ENCODE measurements around the gene SAMD3. TPM values are rescaled to one million over a fixed set of nuclear protein-coding genes. Genes with fewer than 3 reads are reported as not detected.
A peak's percentile ranks its signal among the peaks of the same experiment; 100 is the strongest.
"Not testable (repeated sequence)": the region's sequence is repeated elsewhere in the genome, so short reads cannot be mapped to it uniquely, and the experiment has no call there.

SAMD3 gene
- total RNA-seq, 1 donor from 2014 or later = 5.5 TPM

DNA sequence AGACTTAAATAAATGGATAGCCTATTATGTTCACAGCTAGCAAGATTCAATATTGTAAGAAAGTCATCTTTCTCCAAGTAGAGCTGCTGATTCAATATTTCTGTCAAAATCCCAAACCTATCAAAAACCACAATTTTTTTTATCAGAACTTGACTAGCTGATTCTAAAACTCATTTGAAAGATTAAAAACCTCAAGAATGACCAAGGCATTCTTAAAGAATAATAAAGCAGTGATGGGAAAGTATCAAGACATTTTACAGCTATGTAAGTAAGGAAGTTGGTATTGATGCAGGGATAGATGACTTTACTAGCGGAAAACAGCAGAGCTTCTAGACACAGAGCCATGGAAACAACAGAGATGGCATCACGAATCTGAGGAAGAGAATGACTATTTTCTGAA is 64.7 kb downstream of the SAMD3 start:
- Histone ChIP-seq H3K4me1 (no peaks in the 10 kb centered on the region), H3K4me3 (no peak overlapping the region), H3K27ac (no peak overlapping the region), H3K9me3 (no peaks in the 10 kb centered on the region), H3K36me3 (no peaks in the 10 kb centered on the region), H3K27me3 (ENCODE audit: low read depth) (no peaks in the 10 kb centered on the region)
- no peak for DNase-seq
- intact Hi-C loops (cut with DNase I) = no loop called here
- TF ChIP-seq, protein P1, sequence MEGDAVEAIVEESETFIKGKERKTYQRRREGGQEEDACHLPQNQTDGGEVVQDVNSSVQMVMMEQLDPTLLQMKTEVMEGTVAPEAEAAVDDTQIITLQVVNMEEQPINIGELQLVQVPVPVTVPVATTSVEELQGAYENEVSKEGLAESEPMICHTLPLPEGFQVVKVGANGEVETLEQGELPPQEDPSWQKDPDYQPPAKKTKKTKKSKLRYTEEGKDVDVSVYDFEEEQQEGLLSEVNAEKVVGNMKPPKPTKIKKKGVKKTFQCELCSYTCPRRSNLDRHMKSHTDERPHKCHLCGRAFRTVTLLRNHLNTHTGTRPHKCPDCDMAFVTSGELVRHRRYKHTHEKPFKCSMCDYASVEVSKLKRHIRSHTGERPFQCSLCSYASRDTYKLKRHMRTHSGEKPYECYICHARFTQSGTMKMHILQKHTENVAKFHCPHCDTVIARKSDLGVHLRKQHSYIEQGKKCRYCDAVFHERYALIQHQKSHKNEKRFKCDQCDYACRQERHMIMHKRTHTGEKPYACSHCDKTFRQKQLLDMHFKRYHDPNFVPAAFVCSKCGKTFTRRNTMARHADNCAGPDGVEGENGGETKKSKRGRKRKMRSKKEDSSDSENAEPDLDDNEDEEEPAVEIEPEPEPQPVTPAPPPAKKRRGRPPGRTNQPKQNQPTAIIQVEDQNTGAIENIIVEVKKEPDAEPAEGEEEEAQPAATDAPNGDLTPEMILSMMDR (IDR thresholded peaks at IDR 0.05) = no peak
- no peak for ATAC-seq

DNA sequence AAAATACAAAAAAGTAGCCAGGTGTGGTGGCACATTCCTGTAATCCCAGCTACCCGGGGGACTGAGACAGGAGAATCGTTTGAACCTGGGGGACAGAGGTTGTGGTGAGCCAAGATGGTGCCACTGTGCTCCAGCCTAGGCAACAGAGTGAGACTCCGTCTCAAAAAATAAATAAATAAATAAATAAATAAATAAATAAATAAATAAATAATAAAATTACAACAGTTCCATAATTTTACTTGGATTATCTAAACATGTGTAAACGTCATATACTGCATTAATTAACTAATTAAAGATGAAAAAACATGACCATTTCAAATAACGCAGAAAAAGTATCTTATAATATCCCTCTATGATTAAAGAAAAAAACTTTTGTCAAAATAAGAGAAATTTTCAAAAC is 65.8 kb downstream of the SAMD3 start:
- H3K9me3 ChIP-seq = no peaks in the 10 kb centered on the region
- H3K27me3 ChIP-seq (ENCODE audit: low read depth) = no peaks in the 10 kb centered on the region
- DNase-seq (no peak), ATAC-seq (no peak)
- no peaks in the 10 kb centered on the region for H3K36me3 ChIP-seq
- no peak overlapping the region for H3K27ac ChIP-seq
- intact Hi-C loops (cut with DNase I) = no loop called here
- H3K4me3 ChIP-seq = no peak overlapping the region
- H3K4me1 ChIP-seq = no peaks in the 10 kb centered on the region
- TF ChIP-seq, protein P1 (IDR thresholded peaks at IDR 0.05) = no peak

DNA sequence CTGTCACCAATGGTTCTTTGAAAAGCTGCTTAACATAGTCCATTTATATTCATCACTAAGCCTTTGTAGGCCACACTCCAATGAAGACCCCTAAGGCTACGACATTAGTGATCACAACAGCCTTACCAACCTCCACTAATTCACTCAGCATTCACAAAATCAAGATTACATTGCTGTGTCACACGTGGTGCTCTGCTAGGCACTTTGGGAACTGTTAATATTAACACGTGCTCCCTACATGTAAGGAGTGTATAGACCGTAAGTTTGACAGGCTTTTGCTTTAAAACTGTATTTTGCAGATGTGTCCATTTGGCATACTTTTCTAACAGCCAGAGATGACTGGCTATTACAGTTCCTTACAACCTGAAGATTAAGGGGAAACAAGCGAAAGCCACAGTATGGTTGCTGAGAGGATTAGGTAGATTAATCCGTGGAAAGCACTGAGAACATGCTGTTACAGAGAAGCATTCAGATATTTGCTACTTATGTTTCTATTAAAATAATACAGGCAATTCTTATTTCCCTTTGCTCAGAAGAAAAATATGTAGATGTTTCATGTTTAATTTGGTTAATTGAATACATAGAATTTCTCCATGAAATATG is 69.7 kb downstream of the SAMD3 start:
- TF ChIP-seq, protein P1 (IDR thresholded peaks at IDR 0.05) = no peak
- Histone ChIP-seq H3K9me3 (no peaks in the 10 kb centered on the region), H3K4me1 (no peaks in the 10 kb centered on the region), H3K4me3 (no peak overlapping the region), H3K27me3 (ENCODE audit: low read depth) (no peaks in the 10 kb centered on the region), H3K27ac (no peak overlapping the region), H3K36me3 (no peaks in the 10 kb centered on the region)
- intact Hi-C loops (cut with DNase I) = no loop called here
- ATAC-seq (no peak), DNase-seq (no peak)

DNA sequence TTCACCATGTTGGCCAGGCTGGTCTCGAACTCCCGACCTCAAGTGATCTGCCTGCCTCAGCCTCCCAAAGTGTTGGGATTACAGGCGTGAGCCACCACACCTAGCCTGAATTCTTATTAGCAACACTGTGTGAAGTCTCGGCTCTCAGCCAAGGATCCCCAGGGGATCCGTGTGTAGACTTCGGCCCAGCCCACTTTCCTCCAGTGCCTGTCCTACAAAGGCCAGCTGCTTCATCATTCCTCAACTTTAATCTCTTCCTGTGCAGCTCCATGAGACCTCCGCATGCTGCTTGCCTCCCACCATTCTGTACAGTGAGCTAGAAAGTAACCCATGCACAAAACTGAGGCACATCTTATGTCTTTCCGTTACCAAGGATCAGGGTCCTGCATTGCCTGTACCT is 71.8 kb downstream of the SAMD3 start:
- Histone ChIP-seq H3K4me3 (no peak overlapping the region), H3K27ac (no peak overlapping the region), H3K9me3 (no peaks in the 10 kb centered on the region), H3K36me3 (no peaks in the 10 kb centered on the region), H3K4me1 (no peaks in the 10 kb centered on the region), H3K27me3 (ENCODE audit: low read depth) (no peaks in the 10 kb centered on the region)
- DNase-seq (no peak), ATAC-seq (no peak)
- TF ChIP-seq, protein P1 (IDR thresholded peaks at IDR 0.05) = no peak
- intact Hi-C loops (cut with DNase I) = no loop called here

DNA sequence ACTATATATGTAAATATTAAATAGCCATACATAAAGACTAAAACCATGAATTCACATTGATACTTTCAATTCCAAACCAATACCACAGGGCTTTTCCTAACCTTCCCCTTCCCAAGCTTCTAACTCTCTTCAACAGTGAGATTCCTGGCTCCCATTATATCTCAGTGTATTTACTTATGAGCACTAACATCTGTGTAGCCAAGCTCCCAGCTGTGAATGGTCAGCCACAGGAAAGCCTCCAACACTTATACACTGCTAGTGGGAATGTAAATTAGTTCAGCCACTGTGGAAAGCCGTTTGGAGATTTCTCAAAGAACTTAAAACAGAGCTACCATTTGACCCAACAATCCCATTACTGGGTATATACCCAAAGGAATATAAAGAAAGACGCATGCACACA is 73.7 kb downstream of the SAMD3 start:
- intact Hi-C loops (cut with DNase I); H3K4me1 ChIP-seq: not testable (repeated sequence)

DNA sequence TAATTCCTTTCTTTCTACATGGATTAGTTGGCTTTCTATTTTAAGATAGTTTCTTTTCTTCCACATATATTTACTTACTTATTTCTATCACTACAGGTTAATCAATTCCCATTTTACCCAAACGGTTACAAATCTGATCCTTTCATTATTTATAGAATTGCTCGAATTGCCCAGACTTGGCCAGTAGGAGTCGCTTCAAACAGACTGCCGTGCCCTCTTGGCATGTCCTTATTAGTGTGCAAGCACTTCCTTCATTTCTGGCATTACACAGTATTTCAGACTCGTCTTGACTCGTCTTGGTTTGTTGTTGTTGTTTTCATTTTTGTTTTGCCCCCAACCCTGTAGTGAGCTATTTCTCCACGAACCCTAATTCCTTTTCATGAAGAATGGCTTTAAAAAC is 74.6 kb downstream of the SAMD3 start:
- Histone ChIP-seq H3K27ac (no peak overlapping the region), H3K9me3 (no peaks in the 10 kb centered on the region), H3K36me3 (no peaks in the 10 kb centered on the region), H3K27me3 (ENCODE audit: low read depth) (no peaks in the 10 kb centered on the region), H3K4me1 (no peaks in the 10 kb centered on the region), H3K4me3 (no peak overlapping the region)
- TF ChIP-seq, protein P1 (IDR thresholded peaks at IDR 0.05) = peak; percentile 19
- ATAC-seq (no peak), DNase-seq (no peak)
- intact Hi-C loops (cut with DNase I) = no loop called here

More for the DNA sequence above, 73.7 kb downstream of the SAMD3 start:
- not testable (repeated sequence) for ATAC-seq; H3K36me3 ChIP-seq; DNase-seq; H3K4me3 ChIP-seq; H3K27me3 ChIP-seq (ENCODE audit: low read depth); H3K9me3 ChIP-seq; H3K27ac ChIP-seq

Measured in lower lobe of right lung (tissue), 2 donors.